ENCODE measurements around the gene SRA1.

The SRA1 gene

GRCh38 chr5:140567136-140567818 lies 10.0 kb upstream of the SRA1 start:
- no peak for TF ChIP-seq CTCF (IDR thresholded peaks at IDR 0.05; ENCODE audit: borderline replicate concordance, control extremely low read depth, extremely low read depth, insufficient read depth, missing control alignments)
- DNase-seq (ENCODE audit: low spot score), result no peak
- in situ Hi-C loops (cut with MboI; ENCODE audit: low sequenced_read_pairs, unreplicated experiment), result no loop called here

GRCh38 chr5:140566665-140567064 lies 9.4 kb upstream of the SRA1 start:
- TF ChIP-seq CTCF (IDR thresholded peaks at IDR 0.05; ENCODE audit: borderline replicate concordance, control extremely low read depth, extremely low read depth, insufficient read depth, missing control alignments), result no peak
- in situ Hi-C loops (cut with MboI; ENCODE audit: low sequenced_read_pairs, unreplicated experiment), result no loop called here
- no peak for DNase-seq (ENCODE audit: low spot score)

GRCh38 chr5:140565780-140566095 lies 8.5 kb upstream of the SRA1 start:
- DNase-seq (ENCODE audit: low spot score), result no peak
- in situ Hi-C loops (cut with MboI; ENCODE audit: low sequenced_read_pairs, unreplicated experiment), result no loop called here

GRCh38 chr5:140565024-140565779 lies 7.9 kb upstream of the SRA1 start:
- TF ChIP-seq CTCF (IDR thresholded peaks at IDR 0.05; ENCODE audit: borderline replicate concordance, control extremely low read depth, extremely low read depth, insufficient read depth, missing control alignments), result no peak
- no peak for DNase-seq (ENCODE audit: low spot score)
- in situ Hi-C loops (cut with MboI; ENCODE audit: low sequenced_read_pairs, unreplicated experiment), result no loop called here

More at GRCh38 chr5:140565780-140566095, 8.5 kb upstream of the SRA1 start:
- TF ChIP-seq CTCF (IDR thresholded peaks at IDR 0.05; ENCODE audit: borderline replicate concordance, control extremely low read depth, extremely low read depth, insufficient read depth, missing control alignments), result no peak

- in situ Hi-C loops (cut with MboI; ENCODE audit: low sequenced_read_pairs, unreplicated experiment), result no loop called here
- peak; percentile 97 for DNase-seq (ENCODE audit: low spot score)
- TF ChIP-seq CTCF (IDR thresholded peaks at IDR 0.05; ENCODE audit: borderline replicate concordance, control extremely low read depth, extremely low read depth, insufficient read depth, missing control alignments), result no peak
Measured at GRCh38 chr5:140564196-140565023, 7.1 kb upstream of the SRA1 start, which contains the start of the genes APBB3 and SLC35A4. APBB3 (minus strand) TSS chr5:140564598; CDS start chr5:140564245, 353 bp downstream. SLC35A4 (plus strand) TSS chr5:140564828; CDS start chr5:140567170, 2,342 bp downstream.

GRCh38 chr5:140563596-140563995 lies 6.3 kb upstream of the SRA1 start:
- TF ChIP-seq CTCF (IDR thresholded peaks at IDR 0.05; ENCODE audit: borderline replicate concordance, control extremely low read depth, extremely low read depth, insufficient read depth, missing control alignments), result no peak
- DNase-seq (ENCODE audit: low spot score), result no peak
- in situ Hi-C loops (cut with MboI; ENCODE audit: low sequenced_read_pairs, unreplicated experiment), result no loop called here
